ENCODE results near the gene PLCB1. TPM values are rescaled to one million over a fixed set of nuclear protein-coding genes. Genes with fewer than 3 reads are reported as not detected.

Gene PLCB1
- total RNA-seq, 1 experiment from 2014 or later: 4.4 TPM

DNA sequence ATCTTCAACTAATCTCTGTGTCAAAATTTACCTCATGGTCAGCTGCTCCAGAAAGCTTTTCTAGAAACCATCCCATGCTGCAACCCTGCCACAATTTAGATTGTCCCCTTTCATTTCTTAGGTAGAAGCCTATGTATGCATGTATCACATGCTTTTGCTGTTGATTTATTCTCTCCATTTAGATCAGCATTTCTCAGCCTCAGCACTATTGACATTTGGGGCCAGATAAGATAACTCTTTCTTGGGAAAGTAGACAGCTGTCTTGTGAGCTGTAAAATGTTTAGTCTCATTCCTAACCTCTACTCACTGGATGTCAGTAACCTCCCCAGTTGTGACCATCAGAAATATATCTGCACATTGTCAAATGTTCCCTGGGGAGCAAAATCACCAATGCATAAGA lies 99.0 kb downstream of the PLCB1 start:
- TF ChIP-seq EZH2phosphoT487 (IDR thresholded peaks at IDR 0.05; ENCODE audit: borderline replicate concordance, low read length) (no peak), CTCF (conservative IDR thresholded peaks at IDR 0.05; ENCODE audit: low read depth, low read length) (no peak), EZH2 (IDR thresholded peaks at IDR 0.05; ENCODE audit: low read length, unreplicated experiment) (no peak)
- no peak overlapping the region for H3K9ac ChIP-seq (ENCODE audit: low read length)
- BruUV-seq (replicated peaks): no TSS peak
- ChIA-PET CTCF (no interaction called here), POLR2A (ENCODE audit: unreplicated experiment) (no interaction called here)
- H3K4me1 ChIP-seq (ENCODE audit: insufficient read depth, low read length): no peaks in the 10 kb centered on the region
- DNase-seq (no peak), ATAC-seq (no peak)
- H3K9me3 ChIP-seq (ENCODE audit: low read length): no peaks in the 10 kb centered on the region
- no peaks in the 10 kb centered on the region for H4K20me1 ChIP-seq (ENCODE audit: low read length)
- H2AFZ ChIP-seq (ENCODE audit: low read length): no peak overlapping the region
- intact Hi-C loops (cut with micrococcal nuclease): no loop called here
- no peaks in the 10 kb centered on the region for H3K79me2 ChIP-seq (ENCODE audit: low read length)
- peaks cover 41% of the 10 kb centered on the region for H3K27me3 ChIP-seq (ENCODE audit: low read length)
- H3K36me3 ChIP-seq (ENCODE audit: low read depth, low read length): no peaks in the 10 kb centered on the region
- no peak overlapping the region for H3K4me3 ChIP-seq (ENCODE audit: low read length)
- no peaks in the 10 kb centered on the region for H3K9me2 ChIP-seq (replicated peaks; ENCODE audit: low read length)
- H3K27ac ChIP-seq (ENCODE audit: low read length): no peak overlapping the region
- no peak overlapping the region for H3K4me2 ChIP-seq (ENCODE audit: low read length)
- H3F3A ChIP-seq (ENCODE audit: low read length, unreplicated experiment): no peaks in the 10 kb centered on the region

DNA sequence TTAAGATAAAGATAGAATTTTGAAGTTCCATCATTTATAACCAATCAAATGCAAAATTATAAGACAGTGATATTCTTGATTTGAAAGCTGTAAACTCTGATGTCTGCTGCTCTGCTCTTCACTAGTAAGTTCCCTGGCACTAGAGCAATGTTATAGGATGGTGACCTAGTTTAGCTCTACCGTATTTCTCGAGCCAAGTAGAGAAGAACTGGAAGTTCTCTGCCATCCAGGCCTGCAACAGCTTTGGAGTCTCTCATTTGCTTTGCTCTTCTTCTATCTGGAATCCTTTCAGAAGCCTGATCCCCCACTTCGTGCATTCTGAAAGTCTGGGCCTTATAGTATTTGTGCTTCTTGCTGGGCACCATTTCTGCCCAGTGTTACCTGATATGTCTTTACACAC lies 100.3 kb downstream of the PLCB1 start:
- intact Hi-C loops (cut with micrococcal nuclease): no loop called here

DNA sequence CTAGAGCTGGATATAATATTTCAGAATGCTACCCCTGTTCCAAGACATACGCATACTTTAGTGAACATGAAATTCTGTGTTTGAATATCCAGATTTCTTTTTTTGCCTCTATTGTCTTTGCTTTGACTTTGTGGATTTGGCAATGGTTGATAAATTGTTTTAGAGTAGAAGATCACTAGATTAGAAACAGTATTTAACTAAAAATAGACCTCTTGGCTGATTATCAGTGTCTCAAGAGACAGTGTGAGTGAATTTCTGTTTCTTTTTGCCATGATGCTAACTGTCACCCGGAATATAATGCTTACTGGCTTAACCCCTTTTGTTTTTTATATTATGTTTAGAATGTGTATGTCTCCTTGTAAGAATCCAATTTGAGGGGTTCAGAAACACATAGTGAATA lies 102.5 kb downstream of the PLCB1 start:
- Histone ChIP-seq H3K4me1 (ENCODE audit: insufficient read depth, low read length) (no peaks in the 10 kb centered on the region), H3K9ac (ENCODE audit: low read length) (no peak overlapping the region), H3K9me3 (ENCODE audit: low read length) (no peaks in the 10 kb centered on the region), H3K4me3 (ENCODE audit: low read length) (no peak overlapping the region), H3K36me3 (ENCODE audit: low read depth, low read length) (no peaks in the 10 kb centered on the region), H3K9me2 (replicated peaks; ENCODE audit: low read length) (no peaks in the 10 kb centered on the region), H3K27ac (ENCODE audit: low read length) (no peak overlapping the region), H3F3A (ENCODE audit: low read length, unreplicated experiment) (no peaks in the 10 kb centered on the region), H3K4me2 (ENCODE audit: low read length) (no peak overlapping the region), H4K20me1 (ENCODE audit: low read length) (no peaks in the 10 kb centered on the region), H2AFZ (ENCODE audit: low read length) (no peak overlapping the region), H3K79me2 (ENCODE audit: low read length) (no peaks in the 10 kb centered on the region), H3K27me3 (ENCODE audit: low read length) (peaks cover 49% of the 10 kb centered on the region)
- CTCF ChIA-PET: no interaction called here
- TF ChIP-seq CTCF (conservative IDR thresholded peaks at IDR 0.05; ENCODE audit: low read depth, low read length): no peak
- TF ChIP-seq EZH2phosphoT487 (IDR thresholded peaks at IDR 0.05; ENCODE audit: borderline replicate concordance, low read length): no peak
- no peak for TF ChIP-seq EZH2 (IDR thresholded peaks at IDR 0.05; ENCODE audit: low read length, unreplicated experiment)
- no peak for DNase-seq
- no peak for ATAC-seq
- POLR2A ChIA-PET (ENCODE audit: unreplicated experiment): no interaction called here
- intact Hi-C loops (cut with micrococcal nuclease): no loop called here
- no TSS peak for BruUV-seq (replicated peaks)

More for the DNA sequence above, 100.3 kb downstream of the PLCB1 start:
- H3K36me3 ChIP-seq (ENCODE audit: low read depth, low read length): no peaks in the 10 kb centered on the region
- POLR2A ChIA-PET (ENCODE audit: unreplicated experiment): no interaction called here
- H3F3A ChIP-seq (ENCODE audit: low read length, unreplicated experiment): no peaks in the 10 kb centered on the region
- no peaks in the 10 kb centered on the region for H4K20me1 ChIP-seq (ENCODE audit: low read length)
- no peaks in the 10 kb centered on the region for H3K79me2 ChIP-seq (ENCODE audit: low read length)
- TF ChIP-seq EZH2 (IDR thresholded peaks at IDR 0.05; ENCODE audit: low read length, unreplicated experiment): no peak
- no peak for TF ChIP-seq EZH2phosphoT487 (IDR thresholded peaks at IDR 0.05; ENCODE audit: borderline replicate concordance, low read length)
- TF ChIP-seq CTCF (conservative IDR thresholded peaks at IDR 0.05; ENCODE audit: low read depth, low read length): no peak
- peaks cover 43% of the 10 kb centered on the region for H3K27me3 ChIP-seq (ENCODE audit: low read length)
- no peak overlapping the region for H3K27ac ChIP-seq (ENCODE audit: low read length)
- DNase-seq (no peak), ATAC-seq (no peak)
- no peak overlapping the region for H3K9ac ChIP-seq (ENCODE audit: low read length)
- H3K9me3 ChIP-seq (ENCODE audit: low read length): no peaks in the 10 kb centered on the region
- no TSS peak for BruUV-seq (replicated peaks)
- H3K4me3 ChIP-seq (ENCODE audit: low read length): no peak overlapping the region
- no peak overlapping the region for H2AFZ ChIP-seq (ENCODE audit: low read length)
- H3K9me2 ChIP-seq (replicated peaks; ENCODE audit: low read length): no peaks in the 10 kb centered on the region
- H3K4me2 ChIP-seq (ENCODE audit: low read length): no peak overlapping the region
- no peaks in the 10 kb centered on the region for H3K4me1 ChIP-seq (ENCODE audit: insufficient read depth, low read length)
- CTCF ChIA-PET: no interaction called here

Data from PC-3 (cell line).